Measurements from ENCODE around the gene HID1. TPM values are rescaled to one million over a fixed set of nuclear protein-coding genes. Genes with fewer than 3 reads are reported as not detected.

HID1 gene
- total and polyA plus RNA-seq, 2 experiments from 2014 or later, result 8.7 to 10.9 TPM

DNA sequence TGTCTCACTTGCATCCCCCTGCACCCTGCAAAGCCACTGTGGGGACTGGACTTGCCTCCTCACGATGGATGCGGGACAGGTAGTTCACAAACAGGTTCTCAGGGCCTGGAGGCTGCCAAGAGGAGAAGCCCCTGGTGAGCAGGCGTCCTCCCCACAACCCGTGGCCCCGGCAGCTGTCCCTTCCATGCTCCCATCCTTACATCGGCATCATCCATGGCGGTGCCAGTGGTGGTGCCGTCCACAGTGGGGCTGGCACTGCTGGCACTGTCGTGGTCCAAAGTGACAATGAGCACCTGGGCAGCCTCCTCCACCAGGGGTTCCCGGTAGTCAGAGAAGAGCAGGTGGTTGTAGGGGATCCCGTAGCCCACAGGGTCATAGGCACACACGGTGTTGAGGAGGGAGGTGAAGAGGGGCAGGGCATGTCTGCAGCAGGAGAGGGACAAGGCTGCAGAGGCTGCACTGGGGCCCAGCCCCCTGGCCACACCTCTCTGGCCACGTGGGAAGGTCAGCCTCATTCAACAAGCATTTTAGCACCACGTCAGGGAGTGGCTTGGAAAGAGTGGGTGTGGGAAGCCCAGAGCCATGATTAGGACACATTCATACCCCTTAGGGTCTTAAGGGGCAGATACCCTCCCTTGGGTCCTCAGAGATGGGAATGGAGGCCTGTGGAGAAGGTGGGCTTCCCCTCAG is 12.6 kb downstream of the HID1 start:
- Histone ChIP-seq H3K4me3 (no peak overlapping the region), H3K4me2 (no peak overlapping the region), H4K20me1 (replicated peaks; ENCODE audit: insufficient read depth) (no peaks in the 10 kb centered on the region), H3K9me2 (ENCODE audit: insufficient read depth) (no peaks in the 10 kb centered on the region), H3K27me3 (ENCODE audit: insufficient read depth) (peaks cover 6% of the 10 kb centered on the region; the same call in 1 of the 2 replicates), H3K36me3 (ENCODE audit: insufficient read depth) (no peaks in the 10 kb centered on the region), H3K4me1 (ENCODE audit: insufficient read depth) (peaks cover 3% of the 10 kb centered on the region; the same call in 1 of the 2 replicates), H3F3A (replicated peaks; ENCODE audit: low read depth) (no peaks in the 10 kb centered on the region), H3K79me2 (replicated peaks; ENCODE audit: insufficient read depth) (no peaks in the 10 kb centered on the region), H3K27ac (ENCODE audit: low read depth) (no peak overlapping the region), H2AFZ (no peak overlapping the region)
- ATAC-seq, result no peak
- Mint-ChIP-seq H3K9me3 (no peaks in the 10 kb centered on the region), H3K4me1 (peaks cover 2% of the 10 kb centered on the region; the same call in 2 of the 3 replicates), H3K27ac (no peak overlapping the region), H3K36me3 (ENCODE audit: low read depth) (no peaks in the 10 kb centered on the region; the same call in 2 of the 3 replicates), H3K27me3 (ENCODE audit: insufficient read depth, low read depth, poor library complexity) (peaks cover 16% of the 10 kb centered on the region), H3K4me3 (no peak overlapping the region)
- DNase-seq (ENCODE audit: low spot score), result no peak
- TF ChIP-seq JUNB (IDR thresholded peaks at IDR 0.05; ENCODE audit: unreplicated experiment), result no peak
- TF ChIP-seq EZH2 (IDR thresholded peaks at IDR 0.05; ENCODE audit: low read depth, unreplicated experiment), result no peak
- TF ChIP-seq STAT1 (IDR thresholded peaks at IDR 0.05; ENCODE audit: unreplicated experiment), result no peak

- no peaks in the 10 kb centered on the region for H3K9me2 ChIP-seq (ENCODE audit: insufficient read depth)
- H3K27me3 Mint-ChIP-seq (ENCODE audit: insufficient read depth, low read depth, poor library complexity), result peaks cover 18% of the 10 kb centered on the region
- no peak overlapping the region for H3K27ac Mint-ChIP-seq
- ATAC-seq, result peak; percentile 56
- peaks cover 3% of the 10 kb centered on the region; the same call in 1 of the 2 replicates for H3K4me1 ChIP-seq (ENCODE audit: insufficient read depth)
- no peak overlapping the region for H3K27ac ChIP-seq (ENCODE audit: low read depth)
- no peaks in the 10 kb centered on the region for H4K20me1 ChIP-seq (replicated peaks; ENCODE audit: insufficient read depth)
- no peaks in the 10 kb centered on the region for H3K36me3 Mint-ChIP-seq (ENCODE audit: low read depth)
- no peaks in the 10 kb centered on the region for H3F3A ChIP-seq (replicated peaks; ENCODE audit: low read depth)
- no peak overlapping the region for H3K4me2 ChIP-seq
- H3K4me3 ChIP-seq, result no peak overlapping the region
- H3K27me3 ChIP-seq (ENCODE audit: insufficient read depth), result peaks cover 6% of the 10 kb centered on the region; the same call in 1 of the 2 replicates
- no peaks in the 10 kb centered on the region for H3K79me2 ChIP-seq (replicated peaks; ENCODE audit: insufficient read depth)
- H3K4me1 Mint-ChIP-seq, result peaks cover 2% of the 10 kb centered on the region; the same call in 2 of the 3 replicates
- H3K4me3 Mint-ChIP-seq, result no peak overlapping the region; the same call in 2 of the 3 replicates
- H3K36me3 ChIP-seq (ENCODE audit: insufficient read depth), result no peaks in the 10 kb centered on the region
- no peak overlapping the region for H2AFZ ChIP-seq
- TF ChIP-seq CTCF (conservative IDR thresholded peaks at IDR 0.05; ENCODE audit: low read depth in 2 of 2), result peak; percentile 87 to 97
- TF ChIP-seq EZH2 (IDR thresholded peaks at IDR 0.05; ENCODE audit: low read depth, unreplicated experiment), result no peak
- no peaks in the 10 kb centered on the region for H3K9me3 Mint-ChIP-seq
- peak; percentile 87 for DNase-seq (ENCODE audit: low spot score)
Measured at GRCh38 chr17:74957935-74958740, 14.4 kb downstream of the HID1 start.

GRCh38 chr17:74956093-74956492 is 16.5 kb downstream of the HID1 start:
- no peak for TF ChIP-seq EZH2 (IDR thresholded peaks at IDR 0.05; ENCODE audit: low read depth, unreplicated experiment)
- Histone ChIP-seq H3K4me1 (ENCODE audit: insufficient read depth) (peaks cover 8% of the 10 kb centered on the region; the same call in 1 of the 2 replicates), H3K4me2 (no peak overlapping the region), H3K27me3 (ENCODE audit: insufficient read depth) (peaks cover 6% of the 10 kb centered on the region; the same call in 1 of the 2 replicates), H4K20me1 (replicated peaks; ENCODE audit: insufficient read depth) (no peaks in the 10 kb centered on the region), H3F3A (replicated peaks; ENCODE audit: low read depth) (no peaks in the 10 kb centered on the region), H2AFZ (no peak overlapping the region), H3K9me2 (ENCODE audit: insufficient read depth) (no peaks in the 10 kb centered on the region), H3K79me2 (replicated peaks; ENCODE audit: insufficient read depth) (no peaks in the 10 kb centered on the region), H3K36me3 (ENCODE audit: insufficient read depth) (no peaks in the 10 kb centered on the region), H3K4me3 (no peak overlapping the region), H3K27ac (ENCODE audit: low read depth) (no peak overlapping the region)
- no peak for ATAC-seq
- H3K27ac Mint-ChIP-seq, result no peak overlapping the region
- H3K36me3 Mint-ChIP-seq (ENCODE audit: low read depth), result no peaks in the 10 kb centered on the region
- H3K4me3 Mint-ChIP-seq, result no peak overlapping the region
- no peaks in the 10 kb centered on the region for H3K9me3 Mint-ChIP-seq
- H3K27me3 Mint-ChIP-seq (ENCODE audit: insufficient read depth, low read depth, poor library complexity), result peaks cover 18% of the 10 kb centered on the region
- peaks cover 7% of the 10 kb centered on the region; the same call in 2 of the 3 replicates for H3K4me1 Mint-ChIP-seq
- no peak for DNase-seq (ENCODE audit: low spot score)

Measured in GM23338 (cell line).